Stimulated activated CD8-positive, alpha-beta memory T cell treated with anti-CD3 and anti-CD28 coated beads, Interleukin-12 subunit alpha, Interleukin-12 subunit beta, amount 100 ng/mL, for 24 hours (primary cell): ENCODE data around the gene GRWD1.

Source experiments
- DNase-seq: peaks from one replicate; pipeline ENCODE4 v3.0.0-alpha.2; 2020; ENCODE audit errors: extremely low read depth

Gene GRWD1

GRCh38 chr19:48456864-48457263 is 11.1 kb downstream of the GRWD1 start:
- DNase-seq, result no peak

GRCh38 chr19:48458016-48458415 is 12.2 kb downstream of the GRWD1 start:
- no peak for DNase-seq

- DNase-seq, result no peak
These were observed 15.8 kb downstream of the GRWD1 start for GRCh38 chr19:48461651-48461981.

DNA sequence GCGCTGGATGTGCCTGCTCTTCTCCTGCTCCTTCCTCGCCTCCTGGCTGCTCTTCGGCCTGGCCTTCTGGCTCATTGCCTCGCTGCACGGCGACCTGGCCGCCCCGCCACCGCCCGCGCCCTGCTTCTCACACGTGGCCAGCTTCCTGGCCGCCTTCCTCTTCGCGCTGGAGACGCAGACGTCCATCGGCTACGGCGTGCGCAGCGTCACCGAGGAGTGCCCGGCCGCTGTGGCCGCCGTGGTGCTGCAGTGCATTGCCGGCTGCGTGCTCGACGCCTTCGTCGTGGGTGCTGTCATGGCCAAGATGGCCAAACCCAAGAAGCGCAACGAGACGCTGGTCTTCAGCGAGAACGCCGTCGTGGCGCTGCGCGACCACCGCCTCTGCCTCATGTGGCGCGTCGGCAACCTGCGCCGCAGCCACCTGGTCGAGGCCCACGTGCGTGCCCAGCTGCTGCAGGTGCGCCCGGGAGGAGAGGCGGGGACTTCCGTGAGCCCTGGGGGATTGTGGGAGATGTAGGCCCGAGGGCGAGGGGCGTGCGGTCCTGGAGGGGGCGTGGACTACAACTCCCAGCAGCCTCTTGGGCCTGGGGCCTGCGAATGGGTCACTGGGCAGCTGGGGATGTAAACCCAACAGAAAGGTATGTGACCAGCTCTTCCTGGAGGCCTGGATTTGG is 16.3 kb downstream of the GRWD1 start:
- DNase-seq, result no peak

DNA sequence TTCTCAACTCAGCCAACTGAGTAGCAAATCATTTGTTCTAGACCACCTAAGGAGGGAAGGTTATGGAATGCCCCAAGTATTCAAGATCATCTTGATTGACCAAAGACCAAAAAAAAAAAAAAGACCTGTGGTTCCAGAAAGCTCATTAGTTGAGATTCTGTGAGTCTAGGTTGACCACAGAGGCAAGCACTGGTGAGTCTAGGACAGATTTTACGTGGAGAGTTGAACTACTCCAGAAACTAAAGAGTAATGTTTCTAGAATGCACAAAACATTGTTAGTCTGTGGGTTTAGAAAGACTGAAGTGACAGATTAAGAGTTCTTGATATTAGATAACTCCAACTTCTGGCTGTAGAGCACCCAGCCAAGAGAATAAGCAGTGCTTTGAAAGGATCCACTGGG is 19.4 kb downstream of the GRWD1 start:
- DNase-seq, result no peak

DNA sequence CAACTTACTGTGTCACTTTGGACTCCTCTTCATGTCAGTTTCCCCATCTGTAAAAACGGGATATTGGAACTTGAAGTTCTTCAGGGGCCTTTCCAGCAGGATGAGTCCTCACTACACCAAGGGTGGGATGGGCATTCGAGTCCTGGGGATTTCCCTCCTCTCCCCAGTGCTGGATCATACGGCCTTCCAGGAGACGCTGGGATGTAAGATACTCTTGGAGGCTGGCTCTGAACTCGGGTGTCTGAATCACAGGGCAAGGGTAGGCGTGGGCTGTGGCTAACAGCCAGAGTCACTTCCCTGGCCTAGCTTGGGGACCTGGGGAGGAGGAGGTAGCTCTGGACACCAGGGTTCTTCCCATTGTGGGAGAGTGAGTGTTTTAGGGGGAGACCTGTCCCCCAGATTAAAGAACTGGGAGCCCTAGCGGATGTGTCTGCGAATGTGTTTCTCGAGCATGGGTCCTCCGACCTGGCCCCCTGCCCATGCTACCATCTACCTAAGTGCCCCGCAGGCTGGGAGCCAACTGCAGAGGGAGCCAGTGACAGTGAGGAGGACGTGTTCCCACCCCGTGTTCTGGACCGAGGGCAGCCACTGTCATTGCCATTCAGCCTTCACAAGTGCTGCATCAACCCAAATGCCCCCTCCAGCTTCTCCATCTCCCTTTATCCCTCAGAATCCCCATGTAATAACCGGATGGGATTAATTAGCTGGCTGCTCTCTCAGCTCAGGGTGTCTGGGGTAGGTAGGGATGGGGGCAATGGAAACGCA is 21.0 kb downstream of the GRWD1 start:
- no peak for DNase-seq

- peak; percentile 99 for DNase-seq
These were observed 23.0 kb downstream of the GRWD1 start for GRCh38 chr19:48468772-48469288.

- DNase-seq, result peak; percentile 46
These were observed 23.6 kb downstream of the GRWD1 start, which contains the start of gene CYTH2 for GRCh38 chr19:48469289-48469881. CYTH2 (plus strand) TSS chr19:48469369; CDS start chr19:48469508, 139 bp downstream.

DNA sequence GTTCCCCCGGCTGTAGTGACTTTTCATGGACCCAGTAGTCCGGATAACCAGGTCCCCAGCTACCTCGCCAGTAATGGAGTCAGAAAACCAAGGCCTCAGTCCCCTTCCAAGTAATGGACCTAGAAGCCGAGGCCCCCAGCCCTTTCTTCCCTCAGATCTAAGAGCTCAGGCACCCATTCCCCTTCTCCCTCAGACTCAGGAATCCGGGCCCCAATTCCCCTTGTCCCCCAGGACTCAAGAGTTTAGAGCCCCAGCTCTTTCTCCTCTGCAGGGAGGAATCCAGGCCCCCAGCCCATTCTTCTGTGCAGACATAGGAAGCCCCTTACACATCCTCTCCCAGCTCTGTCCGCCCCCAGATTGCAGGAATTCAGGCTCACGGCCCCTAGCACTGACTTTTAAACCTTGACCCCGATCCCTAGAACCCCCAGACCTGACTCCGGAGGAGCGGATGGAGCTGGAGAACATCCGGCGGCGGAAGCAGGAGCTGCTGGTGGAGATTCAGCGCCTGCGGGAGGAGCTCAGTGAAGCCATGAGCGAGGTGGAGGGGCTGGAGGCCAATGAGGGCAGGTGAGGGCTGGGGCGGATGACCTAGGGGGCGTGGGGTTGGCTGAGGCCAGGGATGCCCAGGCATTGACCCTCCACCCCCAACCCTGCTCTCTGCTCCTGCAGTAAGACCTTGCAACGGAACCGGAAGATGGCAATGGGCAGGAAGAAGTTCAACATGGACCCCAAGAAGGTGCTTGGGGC is 24.3 kb downstream of the GRWD1 start:
- no peak for DNase-seq

DNA sequence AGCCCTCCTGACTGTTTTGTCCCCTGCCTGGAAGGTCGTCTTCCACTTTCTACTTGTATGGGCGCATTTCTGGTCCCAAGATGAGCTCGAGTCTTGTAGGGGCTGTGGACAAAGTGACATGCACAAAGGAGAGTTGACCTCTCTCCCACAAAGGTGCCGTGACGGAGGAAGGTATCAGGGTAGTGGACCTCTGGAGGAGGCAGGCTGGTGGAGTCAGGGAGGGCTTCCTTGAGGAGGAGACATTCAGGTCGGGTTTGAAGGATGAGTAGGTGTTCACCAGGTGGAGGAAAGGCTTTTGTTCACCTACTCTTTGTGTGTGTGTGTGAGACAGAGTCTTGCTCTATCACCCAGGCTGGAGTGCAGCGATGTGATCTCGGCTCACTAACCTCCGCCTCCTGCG is 25.1 kb downstream of the GRWD1 start:
- DNase-seq, result no peak

DNA sequence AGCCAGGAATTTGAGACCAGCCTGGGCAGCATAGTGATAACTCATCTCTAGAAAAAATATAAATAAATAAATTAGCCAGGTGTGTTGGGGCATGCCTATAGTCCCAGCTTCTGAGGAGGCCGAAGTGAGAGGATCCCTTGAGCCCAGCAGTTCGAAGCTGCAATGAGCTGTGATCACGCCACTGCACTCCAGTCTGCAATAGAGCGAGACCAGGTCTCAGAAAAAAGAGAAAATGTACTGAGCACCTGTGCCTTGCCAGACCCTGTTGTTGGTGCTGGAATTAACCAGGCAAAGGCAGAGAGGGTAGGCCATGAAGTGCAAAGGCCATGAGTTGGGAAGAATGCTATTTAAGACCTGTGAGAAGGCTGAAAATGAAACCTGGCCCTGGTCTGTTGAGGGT is 26.1 kb downstream of the GRWD1 start:
- DNase-seq, result no peak

DNA sequence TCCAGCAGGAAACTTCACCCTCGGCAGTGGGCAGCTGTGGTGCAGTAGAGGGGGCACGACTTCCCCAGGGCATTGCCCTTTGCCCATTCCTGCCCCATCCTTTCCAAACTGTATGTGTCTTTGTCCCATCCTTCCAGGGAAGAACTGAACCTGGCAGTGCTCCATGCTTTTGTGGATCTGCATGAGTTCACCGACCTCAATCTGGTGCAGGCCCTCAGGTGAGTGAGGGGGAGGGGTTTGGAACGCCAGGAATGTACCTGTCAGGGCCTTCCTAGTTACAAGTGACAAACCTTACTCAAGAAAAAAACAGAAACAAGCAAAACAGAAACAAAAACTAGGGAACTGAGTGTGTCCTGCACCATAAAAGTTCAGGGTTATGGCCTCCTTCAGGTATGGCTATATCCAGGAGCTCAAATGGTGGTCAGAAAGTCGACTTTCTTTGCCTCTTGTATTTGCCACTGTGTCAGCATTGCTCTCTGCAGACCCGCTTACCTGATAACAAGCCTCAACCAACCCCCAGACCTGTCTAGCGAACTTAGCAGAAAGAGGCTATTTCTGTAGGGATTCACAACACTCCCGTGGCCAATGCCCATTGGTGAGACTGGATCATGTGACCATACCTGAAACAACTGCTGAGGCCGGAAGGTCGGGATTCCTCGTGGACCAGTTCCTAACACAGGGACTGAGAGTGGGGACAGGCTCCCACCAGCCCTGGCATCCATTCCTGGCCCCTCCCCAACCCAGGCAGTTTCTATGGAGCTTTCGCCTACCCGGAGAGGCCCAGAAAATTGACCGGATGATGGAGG is 27.6 kb downstream of the GRWD1 start:
- DNase-seq, result no peak

DNA sequence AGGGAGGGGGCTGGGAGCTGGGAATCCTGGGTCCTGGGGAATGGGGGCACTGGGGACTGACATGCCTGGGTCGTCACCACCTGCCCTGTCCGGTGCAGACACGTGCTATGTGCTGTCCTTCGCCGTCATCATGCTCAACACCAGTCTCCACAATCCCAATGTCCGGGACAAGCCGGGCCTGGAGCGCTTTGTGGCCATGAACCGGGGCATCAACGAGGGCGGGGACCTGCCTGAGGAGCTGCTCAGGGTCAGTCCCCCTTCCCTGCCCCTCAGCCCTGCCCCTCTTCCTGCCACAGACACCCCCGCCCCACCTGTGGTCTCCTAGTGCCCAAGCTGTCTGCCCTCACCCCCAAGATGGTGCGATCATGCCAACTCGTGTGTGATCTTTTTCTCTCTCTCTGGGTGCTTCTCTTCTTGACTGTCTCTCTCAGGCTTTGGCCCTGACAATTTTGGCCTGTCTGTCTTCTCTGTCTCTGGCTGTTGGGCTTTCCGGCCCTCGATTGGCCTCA is 28.4 kb downstream of the GRWD1 start:
- DNase-seq, result no peak

DNA sequence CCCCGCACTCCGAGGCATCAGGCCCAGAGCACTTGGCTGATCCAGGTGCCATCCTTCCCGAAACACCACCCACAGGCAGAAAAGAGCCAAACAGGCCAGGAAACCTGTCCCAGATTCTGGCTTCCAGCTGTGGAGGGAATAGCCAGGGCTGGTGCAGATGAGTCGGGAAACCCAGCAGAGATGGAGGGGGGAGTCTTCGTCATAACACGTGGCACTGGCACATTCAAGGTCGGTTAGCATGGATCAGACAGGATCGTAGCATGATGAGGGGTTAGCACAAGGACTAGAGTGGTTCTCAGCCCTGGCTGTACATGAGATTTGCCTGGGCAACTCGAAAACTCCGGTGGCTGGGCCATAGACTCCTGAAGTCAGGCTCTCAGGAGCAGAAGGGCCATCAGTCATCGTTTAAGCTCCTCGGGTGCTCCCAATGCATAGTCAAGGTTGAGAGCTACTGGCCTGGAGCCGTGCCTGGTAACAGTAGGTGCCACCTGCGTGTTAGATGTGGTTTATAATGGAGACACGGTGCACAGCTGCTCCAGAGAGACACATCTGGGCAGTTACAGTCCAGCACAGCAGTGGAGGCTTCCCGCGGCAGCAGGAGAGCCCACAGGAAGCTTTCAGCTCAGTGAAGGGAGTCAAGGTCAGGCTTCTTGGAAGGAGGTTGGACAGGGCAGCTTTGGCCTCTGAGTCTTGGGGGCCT is 29.7 kb downstream of the GRWD1 start:
- DNase-seq, result no peak

- DNase-seq, result no peak
These were observed 30.4 kb downstream of the GRWD1 start for GRCh38 chr19:48476176-48476575.

DNA sequence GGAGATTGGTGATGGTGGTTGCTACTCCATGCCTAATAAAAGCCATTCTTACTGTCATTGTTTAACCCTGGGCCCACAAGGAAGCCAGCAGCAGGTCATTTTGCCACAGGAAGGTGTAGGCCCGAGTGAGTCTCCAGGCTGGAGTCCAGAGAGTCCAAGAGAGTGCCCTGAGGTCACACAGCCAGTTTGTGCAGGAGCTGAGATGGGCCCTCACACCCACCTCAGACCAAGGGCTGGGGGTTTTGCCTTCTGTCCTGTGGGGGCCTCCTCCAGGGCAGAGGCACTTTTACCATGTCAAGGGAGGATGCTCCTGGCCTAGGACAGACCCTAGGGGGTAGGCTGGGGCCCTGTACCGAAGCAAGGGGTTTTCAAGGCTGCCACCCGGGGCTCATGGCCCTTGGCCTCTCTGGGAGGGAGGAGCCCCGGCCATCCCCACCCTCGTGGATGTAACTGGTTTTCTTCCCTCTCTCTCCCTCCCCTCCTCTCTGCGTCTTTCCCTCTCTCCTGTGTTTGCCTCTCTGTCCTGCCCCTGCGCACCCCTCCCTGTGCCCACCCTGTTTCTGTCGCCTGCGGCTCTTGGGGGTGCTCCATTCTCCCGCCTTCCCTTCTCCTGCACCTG is 31.4 kb downstream of the GRWD1 start:
- DNase-seq, result no peak

GRCh38 chr19:48477698-48478338 is 32.0 kb downstream of the GRWD1 start:
- DNase-seq, result no peak

GRCh38 chr19:48478339-48479256 is 32.8 kb downstream of the GRWD1 start:
- no peak for DNase-seq
